ENCODE results near the gene PLXDC1. TPM values are rescaled to one million over a fixed set of nuclear protein-coding genes. Genes with fewer than 3 reads are reported as not detected.
A peak's percentile ranks its signal among the peaks of the same experiment; 100 is the strongest.

The PLXDC1 gene
- total and polyA plus RNA-seq, 2 experiments from 2014 or later: 0.28 to 0.91 TPM

- TF ChIP-seq, protein P1, sequence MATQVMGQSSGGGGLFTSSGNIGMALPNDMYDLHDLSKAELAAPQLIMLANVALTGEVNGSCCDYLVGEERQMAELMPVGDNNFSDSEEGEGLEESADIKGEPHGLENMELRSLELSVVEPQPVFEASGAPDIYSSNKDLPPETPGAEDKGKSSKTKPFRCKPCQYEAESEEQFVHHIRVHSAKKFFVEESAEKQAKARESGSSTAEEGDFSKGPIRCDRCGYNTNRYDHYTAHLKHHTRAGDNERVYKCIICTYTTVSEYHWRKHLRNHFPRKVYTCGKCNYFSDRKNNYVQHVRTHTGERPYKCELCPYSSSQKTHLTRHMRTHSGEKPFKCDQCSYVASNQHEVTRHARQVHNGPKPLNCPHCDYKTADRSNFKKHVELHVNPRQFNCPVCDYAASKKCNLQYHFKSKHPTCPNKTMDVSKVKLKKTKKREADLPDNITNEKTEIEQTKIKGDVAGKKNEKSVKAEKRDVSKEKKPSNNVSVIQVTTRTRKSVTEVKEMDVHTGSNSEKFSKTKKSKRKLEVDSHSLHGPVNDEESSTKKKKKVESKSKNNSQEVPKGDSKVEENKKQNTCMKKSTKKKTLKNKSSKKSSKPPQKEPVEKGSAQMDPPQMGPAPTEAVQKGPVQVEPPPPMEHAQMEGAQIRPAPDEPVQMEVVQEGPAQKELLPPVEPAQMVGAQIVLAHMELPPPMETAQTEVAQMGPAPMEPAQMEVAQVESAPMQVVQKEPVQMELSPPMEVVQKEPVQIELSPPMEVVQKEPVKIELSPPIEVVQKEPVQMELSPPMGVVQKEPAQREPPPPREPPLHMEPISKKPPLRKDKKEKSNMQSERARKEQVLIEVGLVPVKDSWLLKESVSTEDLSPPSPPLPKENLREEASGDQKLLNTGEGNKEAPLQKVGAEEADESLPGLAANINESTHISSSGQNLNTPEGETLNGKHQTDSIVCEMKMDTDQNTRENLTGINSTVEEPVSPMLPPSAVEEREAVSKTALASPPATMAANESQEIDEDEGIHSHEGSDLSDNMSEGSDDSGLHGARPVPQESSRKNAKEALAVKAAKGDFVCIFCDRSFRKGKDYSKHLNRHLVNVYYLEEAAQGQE (IDR thresholded peaks at IDR 0.05; ENCODE audit: unreplicated experiment): no peak
- TF ChIP-seq EZH2 (IDR thresholded peaks at IDR 0.05; ENCODE audit: low read depth, unreplicated experiment): no peak
- TF ChIP-seq NANOG (IDR thresholded peaks at IDR 0.05; ENCODE audit: borderline replicate concordance): no peak
- TF ChIP-seq POLR2AphosphoS5 (IDR thresholded peaks at IDR 0.05; ENCODE audit: low read depth): no peak
Observed at GRCh38 chr17:39063681-39064069, 87.8 kb downstream of the PLXDC1 start (continued).

GRCh38 chr17:39062846-39063680 is 88.4 kb downstream of the PLXDC1 start:
- H3K27me3 Mint-ChIP-seq (ENCODE audit: insufficient read depth, low read depth, poor library complexity): peaks cover 5% of the 10 kb centered on the region
- no peaks in the 10 kb centered on the region for H3K36me3 Mint-ChIP-seq (ENCODE audit: low read depth)
- no peaks in the 10 kb centered on the region for H3K9me3 Mint-ChIP-seq
- H3K79me2 ChIP-seq (replicated peaks; ENCODE audit: insufficient read depth): no peaks in the 10 kb centered on the region
- H3K27ac ChIP-seq (ENCODE audit: low read depth): peak overlapping the region; percentile 10; the same call in 1 of the 2 replicates
- no peak overlapping the region for H3K27ac Mint-ChIP-seq
- ATAC-seq (peak; percentile 59), DNase-seq (ENCODE audit: low spot score) (peak; percentile 17)
- no peak overlapping the region for H3K4me3 Mint-ChIP-seq
- peak overlapping the region; percentile 20; the same call in 1 of the 2 replicates for H2AFZ ChIP-seq
- H4K20me1 ChIP-seq (replicated peaks; ENCODE audit: insufficient read depth): no peaks in the 10 kb centered on the region
- no peaks in the 10 kb centered on the region for H3K36me3 ChIP-seq (ENCODE audit: insufficient read depth)
- 0 out of 2 replicates have a peak overlapping the region, but pooled peaks have one; percentile 30 for H3K4me2 ChIP-seq
- peaks cover 21% of the 10 kb centered on the region for H3K4me1 Mint-ChIP-seq
- no peaks in the 10 kb centered on the region for H3K27me3 ChIP-seq (ENCODE audit: insufficient read depth)
- H3K4me1 ChIP-seq (ENCODE audit: insufficient read depth): peaks cover 13% of the 10 kb centered on the region
- H3K9me2 ChIP-seq (ENCODE audit: insufficient read depth): no peaks in the 10 kb centered on the region
- H3F3A ChIP-seq (replicated peaks; ENCODE audit: low read depth): 0 out of 2 replicates have a peak, but pooled peaks cover 4% of the 10 kb centered on the region
- no peak overlapping the region for H3K4me3 ChIP-seq
- no peak for TF ChIP-seq EZH2 (IDR thresholded peaks at IDR 0.05; ENCODE audit: low read depth, unreplicated experiment)
- TF ChIP-seq, protein P2, sequence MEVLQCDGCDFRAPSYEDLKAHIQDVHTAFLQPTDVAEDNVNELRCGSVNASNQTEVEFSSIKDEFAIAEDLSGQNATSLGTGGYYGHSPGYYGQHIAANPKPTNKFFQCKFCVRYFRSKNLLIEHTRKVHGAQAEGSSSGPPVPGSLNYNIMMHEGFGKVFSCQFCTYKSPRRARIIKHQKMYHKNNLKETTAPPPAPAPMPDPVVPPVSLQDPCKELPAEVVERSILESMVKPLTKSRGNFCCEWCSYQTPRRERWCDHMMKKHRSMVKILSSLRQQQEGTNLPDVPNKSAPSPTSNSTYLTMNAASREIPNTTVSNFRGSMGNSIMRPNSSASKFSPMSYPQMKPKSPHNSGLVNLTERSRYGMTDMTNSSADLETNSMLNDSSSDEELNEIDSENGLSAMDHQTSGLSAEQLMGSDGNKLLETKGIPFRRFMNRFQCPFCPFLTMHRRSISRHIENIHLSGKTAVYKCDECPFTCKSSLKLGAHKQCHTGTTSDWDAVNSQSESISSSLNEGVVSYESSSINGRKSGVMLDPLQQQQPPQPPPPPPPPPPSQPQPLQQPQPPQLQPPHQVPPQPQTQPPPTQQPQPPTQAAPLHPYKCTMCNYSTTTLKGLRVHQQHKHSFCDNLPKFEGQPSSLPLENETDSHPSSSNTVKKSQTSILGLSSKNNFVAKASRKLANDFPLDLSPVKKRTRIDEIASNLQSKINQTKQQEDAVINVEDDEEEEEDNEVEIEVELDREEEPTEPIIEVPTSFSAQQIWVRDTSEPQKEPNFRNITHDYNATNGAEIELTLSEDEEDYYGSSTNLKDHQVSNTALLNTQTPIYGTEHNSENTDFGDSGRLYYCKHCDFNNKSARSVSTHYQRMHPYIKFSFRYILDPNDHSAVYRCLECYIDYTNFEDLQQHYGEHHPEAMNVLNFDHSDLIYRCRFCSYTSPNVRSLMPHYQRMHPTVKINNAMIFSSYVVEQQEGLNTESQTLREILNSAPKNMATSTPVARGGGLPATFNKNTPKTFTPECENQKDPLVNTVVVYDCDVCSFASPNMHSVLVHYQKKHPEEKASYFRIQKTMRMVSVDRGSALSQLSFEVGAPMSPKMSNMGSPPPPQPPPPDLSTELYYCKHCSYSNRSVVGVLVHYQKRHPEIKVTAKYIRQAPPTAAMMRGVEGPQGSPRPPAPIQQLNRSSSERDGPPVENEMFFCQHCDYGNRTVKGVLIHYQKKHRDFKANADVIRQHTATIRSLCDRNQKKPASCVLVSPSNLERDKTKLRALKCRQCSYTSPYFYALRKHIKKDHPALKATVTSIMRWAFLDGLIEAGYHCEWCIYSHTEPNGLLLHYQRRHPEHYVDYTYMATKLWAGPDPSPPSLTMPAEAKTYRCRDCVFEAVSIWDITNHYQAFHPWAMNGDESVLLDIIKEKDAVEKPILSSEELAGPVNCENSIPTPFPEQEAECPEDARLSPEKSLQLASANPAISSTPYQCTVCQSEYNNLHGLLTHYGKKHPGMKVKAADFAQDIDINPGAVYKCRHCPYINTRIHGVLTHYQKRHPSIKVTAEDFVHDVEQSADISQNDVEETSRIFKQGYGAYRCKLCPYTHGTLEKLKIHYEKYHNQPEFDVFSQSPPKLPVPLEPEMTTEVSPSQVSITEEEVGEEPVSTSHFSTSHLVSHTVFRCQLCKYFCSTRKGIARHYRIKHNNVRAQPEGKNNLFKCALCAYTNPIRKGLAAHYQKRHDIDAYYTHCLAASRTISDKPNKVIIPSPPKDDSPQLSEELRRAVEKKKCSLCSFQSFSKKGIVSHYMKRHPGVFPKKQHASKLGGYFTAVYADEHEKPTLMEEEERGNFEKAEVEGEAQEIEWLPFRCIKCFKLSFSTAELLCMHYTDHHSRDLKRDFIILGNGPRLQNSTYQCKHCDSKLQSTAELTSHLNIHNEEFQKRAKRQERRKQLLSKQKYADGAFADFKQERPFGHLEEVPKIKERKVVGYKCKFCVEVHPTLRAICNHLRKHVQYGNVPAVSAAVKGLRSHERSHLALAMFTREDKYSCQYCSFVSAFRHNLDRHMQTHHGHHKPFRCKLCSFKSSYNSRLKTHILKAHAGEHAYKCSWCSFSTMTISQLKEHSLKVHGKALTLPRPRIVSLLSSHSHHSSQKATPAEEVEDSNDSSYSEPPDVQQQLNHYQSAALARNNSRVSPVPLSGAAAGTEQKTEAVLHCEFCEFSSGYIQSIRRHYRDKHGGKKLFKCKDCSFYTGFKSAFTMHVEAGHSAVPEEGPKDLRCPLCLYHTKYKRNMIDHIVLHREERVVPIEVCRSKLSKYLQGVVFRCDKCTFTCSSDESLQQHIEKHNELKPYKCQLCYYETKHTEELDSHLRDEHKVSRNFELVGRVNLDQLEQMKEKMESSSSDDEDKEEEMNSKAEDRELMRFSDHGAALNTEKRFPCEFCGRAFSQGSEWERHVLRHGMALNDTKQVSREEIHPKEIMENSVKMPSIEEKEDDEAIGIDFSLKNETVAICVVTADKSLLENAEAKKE (CRISPR knock-in tag; IDR thresholded peaks at IDR 0.05): no peak
- no peak for TF ChIP-seq EZH2phosphoT487 (IDR thresholded peaks at IDR 0.05; ENCODE audit: unreplicated experiment)
- TF ChIP-seq JUNB (IDR thresholded peaks at IDR 0.05; ENCODE audit: unreplicated experiment): no peak
- no peak for TF ChIP-seq ZNF114 (CRISPR knock-in tag; IDR thresholded peaks at IDR 0.05)
- no peak for TF ChIP-seq ZNF331 (CRISPR knock-in tag; IDR thresholded peaks at IDR 0.05; ENCODE audit: low read depth)
- no peak for TF ChIP-seq POLR2AphosphoS5 (IDR thresholded peaks at IDR 0.05; ENCODE audit: low read depth)
- TF ChIP-seq STAT1 (IDR thresholded peaks at IDR 0.05; ENCODE audit: unreplicated experiment): no peak
- TF ChIP-seq CTCF (conservative IDR thresholded peaks at IDR 0.05; ENCODE audit: low read depth in 2 of 2): no peak
- no peak for TF ChIP-seq CREB1 (CRISPR knock-in tag; IDR thresholded peaks at IDR 0.05; ENCODE audit: low read depth)
- TF ChIP-seq NANOG (IDR thresholded peaks at IDR 0.05; ENCODE audit: borderline replicate concordance): no peak
